ENCODE results near the gene SNPH. TPM values are rescaled to one million over a fixed set of nuclear protein-coding genes. Genes with fewer than 3 reads are reported as not detected.

SNPH gene
- total RNA-seq, 1 experiment from 2014 or later, result 2.4 TPM

DNA sequence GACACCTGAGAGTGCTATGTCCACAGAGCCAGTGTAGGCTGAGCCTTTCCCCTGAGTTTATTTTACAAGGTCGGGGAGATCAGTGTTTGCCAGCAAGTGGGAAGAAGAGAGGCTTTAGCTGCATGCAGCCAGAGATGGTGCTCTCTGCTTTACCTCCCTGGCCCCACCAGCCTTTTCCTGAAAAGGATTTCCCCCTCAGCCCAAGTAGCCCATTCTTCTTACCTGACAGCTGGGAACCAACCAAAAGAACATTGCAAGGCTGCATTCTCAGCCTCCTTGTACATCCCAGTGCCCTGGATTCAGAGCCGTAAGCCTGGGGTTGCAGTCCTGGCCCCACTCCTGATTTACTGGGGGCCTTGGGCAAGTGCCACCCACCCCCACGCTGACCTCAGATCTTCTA is 16.9 kb downstream of the SNPH start:
- DNase-seq (ENCODE audit: low spot score), result no peak
- in situ Hi-C loops (cut with HindIII; ENCODE audit: low sequenced_read_pairs), result no loop called here

DNA sequence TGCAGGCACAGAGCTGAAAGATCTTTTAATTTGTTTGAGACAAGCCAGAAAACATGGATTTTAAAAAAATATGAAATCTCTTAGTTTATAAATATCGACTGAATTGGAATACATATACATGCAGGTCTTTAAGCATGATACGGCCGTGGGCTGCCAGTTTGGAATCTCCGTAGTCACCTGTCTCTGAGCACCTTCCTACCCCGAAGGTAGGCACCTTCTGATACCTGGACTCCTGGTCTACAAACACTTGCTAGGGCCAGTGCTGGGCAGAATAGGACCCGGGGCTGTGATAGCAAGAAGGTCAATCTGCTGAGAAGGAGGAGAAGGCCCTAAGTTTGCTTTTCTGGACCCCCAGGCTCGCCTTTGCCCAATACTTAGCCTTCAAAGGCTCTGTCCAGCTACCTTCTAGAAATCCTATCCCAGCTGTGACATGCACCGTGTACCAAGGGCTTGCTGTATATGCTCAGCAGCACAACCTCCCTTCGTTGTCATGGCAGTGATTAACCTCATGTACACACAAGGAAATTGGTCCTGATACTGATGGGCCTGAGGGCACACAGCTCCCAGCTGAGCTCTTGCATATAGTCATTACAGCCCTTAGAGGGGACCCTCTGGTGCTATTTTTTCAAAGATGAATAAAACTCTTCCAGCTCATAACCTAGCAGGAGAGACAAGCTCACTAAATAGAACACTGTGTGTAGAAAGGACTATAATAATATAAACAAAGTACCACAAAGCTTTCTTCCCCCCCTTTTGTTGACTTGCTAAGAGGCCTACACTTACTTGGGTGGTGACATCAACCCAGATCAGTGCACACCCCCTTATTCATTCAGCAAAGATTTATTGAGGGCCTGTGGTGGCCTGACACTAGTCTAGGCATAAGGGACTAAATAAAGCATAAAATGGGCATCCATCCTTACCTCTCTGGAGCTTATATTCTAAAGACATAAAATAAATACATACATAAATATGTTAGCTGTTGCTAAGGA is 17.7 kb downstream of the SNPH start:
- in situ Hi-C loops (cut with HindIII; ENCODE audit: low sequenced_read_pairs), result no loop called here

DNA sequence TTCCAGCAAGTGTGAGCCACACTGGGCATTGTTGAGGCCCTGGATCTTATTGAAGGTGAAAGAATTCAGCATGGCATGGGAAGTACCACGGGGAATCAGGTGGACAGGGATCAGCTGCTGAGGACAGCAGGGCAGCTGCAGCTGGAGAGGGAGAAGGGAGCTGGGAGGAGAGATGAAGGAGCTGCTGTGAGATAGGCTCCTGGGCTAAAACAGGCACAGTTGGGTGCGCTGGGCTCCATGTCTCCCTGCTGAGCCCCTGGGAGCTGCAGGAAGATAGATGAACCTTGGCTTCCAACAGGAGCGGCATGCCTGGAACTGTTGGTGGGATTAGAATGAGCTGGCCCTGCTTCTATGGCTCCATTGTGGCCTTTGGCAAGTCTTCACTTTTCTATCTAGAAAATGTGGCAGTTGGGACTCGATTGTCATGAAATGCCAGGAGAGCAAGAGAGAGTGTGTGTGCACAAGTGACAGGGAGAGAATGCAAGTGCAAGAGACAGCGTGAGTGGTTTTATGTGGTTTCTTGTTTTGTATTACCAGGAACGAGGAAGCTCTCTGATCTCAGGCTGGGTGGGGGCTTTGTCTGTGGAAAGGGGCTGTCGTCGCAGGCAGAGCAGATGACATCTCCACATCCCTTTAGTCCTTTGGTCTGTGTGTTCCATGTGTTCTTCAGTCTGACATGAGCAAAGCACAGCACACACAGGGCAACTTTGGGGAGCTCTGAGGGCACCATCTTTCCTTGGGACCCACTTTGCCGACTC is 20.4 kb downstream of the SNPH start:
- in situ Hi-C loops (cut with HindIII; ENCODE audit: low sequenced_read_pairs), result no loop called here

More for the DNA sequence above, 17.7 kb downstream of the SNPH start:
- no peak for DNase-seq (ENCODE audit: low spot score)

DNA sequence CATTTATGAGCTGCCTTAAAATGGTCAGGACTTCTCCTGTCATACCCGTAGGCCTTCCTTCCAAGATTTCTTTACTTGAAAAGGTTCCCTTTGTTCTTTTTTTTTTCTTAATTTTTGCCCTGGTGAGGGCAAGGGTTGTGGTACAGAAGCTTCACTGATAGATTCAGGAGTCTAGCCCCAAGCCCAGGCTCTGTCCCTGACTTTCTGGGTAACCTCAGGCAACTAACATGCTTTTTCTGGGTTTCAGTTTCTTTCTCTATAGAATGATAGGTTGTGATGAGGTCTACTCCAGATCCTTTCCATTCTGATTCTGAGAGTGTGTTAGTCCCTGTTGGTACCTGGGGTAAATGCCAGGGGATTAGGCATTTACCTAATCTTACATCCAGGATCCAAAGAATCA is 21.2 kb downstream of the SNPH start:
- in situ Hi-C loops (cut with HindIII; ENCODE audit: low sequenced_read_pairs), result no loop called here
- no peak for DNase-seq (ENCODE audit: low spot score)

More for the DNA sequence above, 20.4 kb downstream of the SNPH start:
- peak; percentile 18 for DNase-seq (ENCODE audit: low spot score)

DNA sequence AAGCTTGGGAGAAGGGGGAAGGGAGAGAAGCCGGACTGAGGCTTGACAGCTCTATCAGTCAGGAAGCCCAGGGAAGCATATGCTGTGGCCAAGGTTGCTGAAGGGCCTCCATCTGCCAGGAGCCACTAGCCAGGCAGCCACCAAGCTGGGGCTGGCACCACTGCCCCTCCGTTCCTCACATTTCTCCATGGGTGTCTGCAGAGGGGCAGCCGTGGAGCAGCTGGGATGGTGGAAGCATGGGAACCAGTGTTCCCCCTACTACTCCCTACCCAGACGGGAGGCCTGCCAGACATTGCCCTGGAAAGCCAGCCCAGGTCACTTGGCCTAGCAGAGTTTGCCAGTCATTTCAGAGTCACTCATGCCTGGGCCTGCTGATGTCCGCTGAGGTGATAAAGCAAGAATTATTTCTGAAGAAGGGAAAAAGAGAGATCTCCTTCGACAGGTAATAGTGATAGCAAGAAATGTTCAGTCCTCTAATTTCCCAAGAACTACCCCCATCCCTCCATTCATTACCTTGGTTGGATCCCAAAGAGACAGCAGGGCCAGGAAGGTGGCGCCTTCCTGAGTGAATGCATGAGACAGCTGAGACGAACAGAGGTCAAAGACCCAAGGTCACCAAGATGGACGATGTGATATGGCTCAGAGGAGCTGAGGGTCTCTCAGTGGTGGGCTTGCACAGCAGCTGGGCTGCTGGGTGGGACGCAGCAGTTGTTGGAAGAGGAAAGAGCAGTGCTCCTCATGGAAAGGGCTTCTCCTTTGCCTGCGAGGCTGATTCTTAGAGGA is 21.9 kb downstream of the SNPH start:
- DNase-seq (ENCODE audit: low spot score), result peak; percentile 91
- in situ Hi-C loops (cut with HindIII; ENCODE audit: low sequenced_read_pairs), result no loop called here

DNA sequence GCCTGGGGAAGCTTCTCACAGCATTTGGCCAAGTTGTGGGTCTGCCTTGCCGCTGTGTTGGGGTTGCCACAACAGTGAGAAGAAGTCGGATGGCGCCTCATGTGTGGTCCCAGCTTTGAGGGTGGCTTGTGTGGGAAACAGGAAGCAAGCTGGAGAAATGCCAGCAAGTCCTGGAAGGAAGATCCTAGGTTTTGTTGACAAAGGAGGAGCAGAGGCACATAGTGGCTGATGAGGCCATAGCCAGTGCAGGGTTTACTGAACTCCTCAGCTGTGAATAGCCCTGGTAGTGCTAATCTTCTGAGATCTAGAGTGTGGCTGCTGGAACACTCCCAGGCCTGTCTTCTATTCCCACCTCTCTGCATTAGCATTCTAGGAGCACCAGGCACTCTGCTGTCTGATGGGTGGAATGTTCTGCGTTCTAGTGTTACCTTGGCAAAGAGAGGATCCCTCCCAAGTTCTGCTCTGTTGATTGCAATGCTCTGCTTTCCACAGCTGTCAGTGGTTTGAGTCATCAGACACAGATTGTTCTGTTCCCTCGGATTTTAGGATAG is 25.2 kb downstream of the SNPH start:
- no peak for DNase-seq (ENCODE audit: low spot score)
- in situ Hi-C loops (cut with HindIII; ENCODE audit: low sequenced_read_pairs), result no loop called here

DNA sequence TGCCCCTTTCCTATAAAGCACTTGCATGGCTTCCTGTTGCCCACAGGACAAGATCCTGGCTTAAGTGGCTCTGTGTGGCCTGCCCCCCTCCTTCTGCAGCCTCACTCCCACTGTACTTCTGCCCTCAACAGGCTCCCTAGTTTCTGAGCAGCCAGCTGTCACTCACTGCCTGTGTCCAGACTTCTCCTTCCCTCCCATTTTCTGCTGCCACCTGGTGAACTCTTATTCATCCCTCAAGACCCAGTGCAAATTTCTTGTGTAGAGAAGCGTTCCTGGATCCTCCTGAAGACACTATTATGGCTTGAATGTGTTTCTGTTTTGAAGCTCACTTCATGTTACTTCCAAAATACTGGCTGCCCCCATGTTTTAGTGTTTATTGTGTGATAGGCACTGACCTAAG is 26.5 kb downstream of the SNPH start:
- DNase-seq (ENCODE audit: low spot score), result no peak
- in situ Hi-C loops (cut with HindIII; ENCODE audit: low sequenced_read_pairs), result no loop called here

DNA sequence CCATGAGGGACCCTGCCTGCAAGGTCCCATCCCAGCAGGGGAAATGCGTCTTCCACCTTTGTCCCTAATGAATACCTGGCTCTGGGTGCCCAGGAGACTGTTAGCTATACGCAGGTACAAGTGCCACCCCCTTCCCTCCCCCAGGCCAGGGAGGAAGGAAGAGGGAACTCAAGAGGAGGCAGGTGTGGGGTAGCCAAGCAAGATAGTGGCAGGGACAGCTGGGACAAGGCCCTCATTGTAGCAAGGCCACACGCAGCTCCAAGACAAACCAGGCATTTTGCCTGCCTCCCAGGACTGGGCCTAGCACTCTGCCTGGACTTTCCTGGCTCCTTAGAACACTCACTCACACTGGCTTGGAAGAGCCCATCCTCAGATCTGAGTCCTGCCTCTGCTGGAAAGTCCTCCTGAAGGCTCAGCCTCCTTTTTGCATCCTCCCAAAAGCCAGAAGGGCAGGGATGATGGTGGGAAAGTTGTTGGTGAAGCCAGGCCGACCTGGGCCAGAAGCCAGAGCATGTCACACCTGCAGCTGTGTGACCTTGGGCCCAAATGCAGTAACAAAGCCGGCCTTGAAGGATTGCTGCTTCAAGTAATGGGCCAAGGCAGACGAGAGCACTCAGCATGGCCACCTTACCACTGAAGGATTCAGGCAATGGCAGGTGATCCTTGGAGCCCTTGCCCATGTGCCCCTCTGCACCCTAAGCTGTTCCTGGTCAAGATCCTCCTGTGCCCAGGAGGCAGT is 27.7 kb downstream of the SNPH start:
- DNase-seq (ENCODE audit: low spot score), result no peak
- in situ Hi-C loops (cut with HindIII; ENCODE audit: low sequenced_read_pairs), result no loop called here

DNA sequence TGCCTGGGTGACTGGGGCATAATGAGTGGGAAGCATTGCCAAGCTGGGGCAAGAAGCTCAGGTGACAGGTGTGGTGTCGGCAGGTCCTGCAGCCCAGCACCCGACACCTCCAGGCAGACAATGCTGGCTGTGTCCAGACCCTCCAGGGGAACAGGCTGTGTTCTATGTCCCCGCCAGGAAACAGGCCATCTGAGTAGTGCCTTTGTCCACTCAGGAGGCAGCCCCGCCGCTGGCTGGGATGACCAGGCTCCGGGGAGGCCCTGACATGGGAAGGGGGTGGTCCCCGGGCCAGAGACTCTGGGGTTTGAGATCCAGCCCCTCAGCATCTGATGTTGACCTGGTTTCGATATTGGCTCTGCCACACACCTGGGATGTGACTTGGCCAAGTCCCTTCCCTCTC is 28.4 kb downstream of the SNPH start:
- in situ Hi-C loops (cut with HindIII; ENCODE audit: low sequenced_read_pairs), result no loop called here
- DNase-seq (ENCODE audit: low spot score), result no peak

DNA sequence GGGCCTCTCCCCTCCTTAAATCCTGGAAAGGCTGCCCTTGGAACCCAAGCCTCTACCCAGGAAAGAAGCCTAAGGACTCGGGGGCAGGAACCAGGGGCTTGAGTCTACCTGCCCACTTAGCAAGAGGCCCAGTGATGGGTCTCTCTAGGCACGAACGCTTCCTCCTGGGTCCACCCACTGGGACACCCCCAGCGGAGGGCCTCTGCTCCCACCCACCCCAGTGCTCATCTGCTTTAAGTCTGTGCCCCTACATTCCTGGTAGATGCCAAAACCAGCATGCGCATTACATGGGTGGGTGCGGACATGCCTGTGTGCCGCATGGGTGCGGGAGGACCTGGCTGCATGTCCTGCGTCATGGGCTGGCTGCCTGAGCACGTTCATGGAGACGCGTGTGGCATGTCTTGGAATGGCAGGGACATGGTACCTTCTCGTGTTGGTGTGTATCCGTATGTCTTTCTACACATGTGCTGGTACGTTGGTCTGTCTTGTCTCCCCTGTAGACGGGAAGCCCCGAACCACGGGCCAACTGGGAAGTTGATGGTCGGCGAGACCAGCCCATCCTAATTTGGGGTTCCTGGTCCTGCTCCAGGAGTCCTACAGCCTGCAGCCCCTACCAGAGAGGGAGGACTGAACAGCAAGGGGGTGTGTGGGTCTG is 29.3 kb downstream of the SNPH start:
- no peak for DNase-seq (ENCODE audit: low spot score)
- in situ Hi-C loops (cut with HindIII; ENCODE audit: low sequenced_read_pairs), result no loop called here

DNA sequence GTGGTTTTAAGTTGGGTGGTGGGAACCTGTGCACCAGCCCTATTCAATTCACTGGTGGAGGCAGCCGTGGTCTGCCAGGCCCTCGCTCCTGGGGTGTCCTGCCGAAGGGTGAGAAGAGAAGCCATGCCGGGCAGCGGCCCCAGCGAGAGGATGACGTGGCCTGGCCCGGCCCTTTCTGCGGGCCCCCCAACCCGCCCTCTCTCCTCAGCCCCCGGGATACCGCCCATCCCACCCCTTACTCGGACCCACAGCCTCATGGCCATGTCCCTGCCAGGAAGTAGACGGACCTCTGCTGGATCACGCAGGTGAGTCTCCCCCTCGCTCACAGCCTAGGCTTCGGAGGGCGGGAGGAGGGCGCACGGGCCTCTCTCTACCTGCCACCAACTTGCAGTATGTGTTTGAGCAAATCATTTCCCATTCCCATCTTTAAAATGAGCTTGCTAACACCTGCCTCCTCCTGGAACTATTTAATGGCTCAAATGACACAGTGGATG is 30.1 kb downstream of the SNPH start:
- in situ Hi-C loops (cut with HindIII; ENCODE audit: low sequenced_read_pairs), result no loop called here
- DNase-seq (ENCODE audit: low spot score), result no peak

DNA sequence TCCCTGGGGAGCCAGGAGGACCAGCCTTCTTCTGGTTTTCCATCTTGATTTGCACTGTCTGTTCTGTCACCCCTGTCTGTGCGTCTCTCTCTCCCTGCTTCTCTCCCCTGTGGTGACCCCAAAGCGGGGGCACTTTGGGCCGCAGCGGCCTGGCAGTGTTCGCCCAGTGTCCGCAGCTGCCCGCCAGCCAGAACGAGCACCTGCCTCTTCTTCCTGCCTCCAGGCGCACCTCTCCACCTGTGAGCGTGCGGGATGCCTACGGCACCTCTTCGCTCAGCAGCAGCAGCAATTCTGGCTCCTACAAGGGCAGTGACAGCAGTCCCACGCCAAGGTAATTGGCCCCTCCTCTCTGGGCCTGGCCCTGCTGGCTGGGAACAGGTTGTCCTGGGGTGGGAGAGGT is 30.8 kb downstream of the SNPH start:
- DNase-seq (ENCODE audit: low spot score), result no peak
- in situ Hi-C loops (cut with HindIII; ENCODE audit: low sequenced_read_pairs), result no loop called here

DNA sequence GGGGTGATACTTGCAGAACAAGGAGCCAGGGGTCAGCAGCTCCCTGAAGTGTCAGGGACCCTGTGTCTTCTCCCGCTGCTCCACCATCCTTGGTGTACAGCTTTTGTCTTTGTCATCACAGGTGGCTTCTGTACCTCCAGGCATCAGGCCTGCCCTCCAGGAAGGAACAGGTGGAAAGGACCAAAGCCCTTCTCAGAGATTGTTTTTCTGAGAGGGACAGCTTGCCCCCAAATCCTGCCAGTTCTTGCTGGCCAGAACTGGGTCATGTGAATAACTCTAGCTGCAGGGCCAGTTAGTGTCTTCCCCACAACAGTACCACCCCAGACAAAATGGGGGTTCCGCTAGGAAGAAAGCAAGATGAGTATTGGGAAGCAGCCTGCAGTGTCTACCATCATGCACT is 31.4 kb downstream of the SNPH start:
- DNase-seq (ENCODE audit: low spot score), result peak; percentile 78
- in situ Hi-C loops (cut with HindIII; ENCODE audit: low sequenced_read_pairs), result no loop called here

DNA sequence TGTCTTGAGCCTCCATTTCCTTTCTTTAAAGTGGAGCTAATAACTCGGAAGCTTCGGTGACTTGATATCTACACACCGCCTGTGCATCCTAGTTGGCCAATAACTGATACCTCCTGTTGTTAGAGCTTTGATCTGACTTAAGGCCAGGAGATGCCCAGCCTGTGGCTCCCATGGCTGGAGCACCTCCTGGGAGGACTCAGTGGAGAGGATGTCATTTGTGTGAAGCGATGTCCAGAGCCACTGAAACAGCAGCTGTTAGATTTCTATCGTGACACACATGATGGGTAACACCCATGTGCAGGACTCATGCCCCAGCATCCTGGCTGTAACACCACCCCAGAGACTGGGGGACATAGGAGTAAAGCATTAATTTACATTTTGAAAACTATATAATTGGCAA is 32.1 kb downstream of the SNPH start:
- DNase-seq (ENCODE audit: low spot score), result no peak

DNA sequence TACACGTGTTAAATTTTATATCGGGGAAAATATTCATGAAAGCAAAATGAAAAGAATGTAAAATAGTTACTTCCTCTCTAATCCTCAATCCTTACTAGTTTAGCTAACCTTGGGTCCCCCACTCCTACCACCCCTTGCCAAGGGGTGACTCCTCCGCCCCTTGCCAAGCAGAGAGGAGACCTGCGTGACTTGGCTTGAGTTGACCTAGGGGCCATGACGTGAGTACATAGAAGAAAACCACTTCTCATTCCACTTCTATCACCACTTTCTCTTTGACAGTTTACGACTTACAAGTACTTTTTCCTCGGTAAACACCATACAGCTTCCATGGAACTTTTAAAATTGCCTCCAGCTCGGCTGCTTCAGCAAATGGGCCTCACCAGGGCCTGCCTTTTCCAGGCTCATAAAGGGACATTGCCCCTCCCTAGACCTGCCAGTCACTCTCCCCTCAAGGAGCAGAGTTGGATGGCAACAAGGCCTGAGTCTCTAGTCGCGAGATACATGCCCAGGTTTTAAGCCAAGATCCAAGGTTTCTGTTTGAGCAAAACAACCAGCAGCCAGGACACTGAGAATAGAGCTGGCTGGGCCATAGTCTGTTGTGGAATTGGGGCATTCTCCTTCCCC is 32.9 kb downstream of the SNPH start:
- in situ Hi-C loops (cut with HindIII; ENCODE audit: low sequenced_read_pairs), result no loop called here
- DNase-seq (ENCODE audit: low spot score), result no peak

More for the DNA sequence above, 32.1 kb downstream of the SNPH start:
- in situ Hi-C loops (cut with HindIII; ENCODE audit: low sequenced_read_pairs), result no loop called here

DNA sequence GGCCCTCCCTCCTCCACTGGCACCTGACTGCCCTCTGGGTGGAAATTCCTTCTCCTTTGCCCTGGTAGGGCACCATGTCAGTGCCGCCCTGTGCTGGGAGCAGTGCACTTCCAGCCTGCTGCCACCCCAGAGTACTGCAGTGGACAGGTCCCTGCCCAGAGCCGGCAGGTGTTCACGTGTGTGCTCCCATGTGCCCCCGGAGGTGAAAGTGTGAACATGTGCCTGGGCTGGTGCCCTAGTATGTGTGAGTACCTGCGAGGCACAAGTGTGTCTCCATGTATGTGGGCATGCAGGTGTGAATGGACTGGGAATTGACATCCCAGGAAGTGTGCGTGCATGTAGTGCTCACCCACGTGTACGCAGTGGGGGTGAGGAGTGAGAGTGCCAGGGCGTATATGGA is 33.4 kb downstream of the SNPH start:
- DNase-seq (ENCODE audit: low spot score), result no peak
- in situ Hi-C loops (cut with HindIII; ENCODE audit: low sequenced_read_pairs), result no loop called here

DNA sequence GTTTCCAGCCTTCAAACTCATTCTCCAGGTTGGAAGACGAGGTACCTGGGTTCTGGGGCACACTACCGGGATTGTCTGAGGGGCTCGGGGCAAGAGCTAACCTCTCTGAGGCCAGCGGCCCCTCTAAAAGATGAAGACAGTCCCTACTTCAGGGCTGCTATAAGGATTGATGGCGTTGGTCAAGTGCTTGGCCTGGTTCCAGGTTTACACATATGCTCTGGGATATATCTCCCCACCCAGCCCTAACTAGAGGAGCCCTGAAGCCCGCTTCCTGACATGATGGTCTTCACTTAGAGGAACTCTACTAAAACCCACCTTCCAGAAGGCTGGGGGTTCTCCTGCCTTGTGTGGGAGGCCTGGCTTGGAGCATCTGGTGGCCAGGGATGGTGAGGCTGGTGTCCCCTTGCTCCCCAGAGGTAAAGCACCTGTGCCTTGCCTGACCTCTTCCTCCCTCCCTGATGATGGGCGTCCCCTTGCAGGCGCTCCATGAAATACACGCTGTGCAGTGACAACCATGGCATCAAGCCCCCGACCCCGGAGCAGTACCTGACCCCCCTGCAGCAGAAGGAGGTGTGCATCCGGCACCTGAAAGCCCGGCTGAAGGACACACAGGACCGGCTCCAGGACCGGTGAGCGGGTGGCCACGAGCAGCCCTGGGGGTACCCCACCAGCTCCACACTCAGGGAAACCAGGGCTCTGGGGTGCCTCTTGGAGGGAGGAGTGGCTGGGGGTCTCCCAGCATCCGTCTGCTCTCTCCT is 34.2 kb downstream of the SNPH start:
- DNase-seq (ENCODE audit: low spot score), result no peak
- in situ Hi-C loops (cut with HindIII; ENCODE audit: low sequenced_read_pairs), result no loop called here
